HG03280 (cell line): ENCODE measurements around the gene MIPOL1.

Experiments used
- ATAC-seq: cut with Tn5 transposase; IDR thresholded peaks from one replicate; pipeline ENCODE4 v1.9.1; 2021; ENCODE audit warnings: mild to moderate bottlenecking, moderate library complexity; ENCODE audit not compliant: unreplicated experiment

MIPOL1 gene

DNA sequence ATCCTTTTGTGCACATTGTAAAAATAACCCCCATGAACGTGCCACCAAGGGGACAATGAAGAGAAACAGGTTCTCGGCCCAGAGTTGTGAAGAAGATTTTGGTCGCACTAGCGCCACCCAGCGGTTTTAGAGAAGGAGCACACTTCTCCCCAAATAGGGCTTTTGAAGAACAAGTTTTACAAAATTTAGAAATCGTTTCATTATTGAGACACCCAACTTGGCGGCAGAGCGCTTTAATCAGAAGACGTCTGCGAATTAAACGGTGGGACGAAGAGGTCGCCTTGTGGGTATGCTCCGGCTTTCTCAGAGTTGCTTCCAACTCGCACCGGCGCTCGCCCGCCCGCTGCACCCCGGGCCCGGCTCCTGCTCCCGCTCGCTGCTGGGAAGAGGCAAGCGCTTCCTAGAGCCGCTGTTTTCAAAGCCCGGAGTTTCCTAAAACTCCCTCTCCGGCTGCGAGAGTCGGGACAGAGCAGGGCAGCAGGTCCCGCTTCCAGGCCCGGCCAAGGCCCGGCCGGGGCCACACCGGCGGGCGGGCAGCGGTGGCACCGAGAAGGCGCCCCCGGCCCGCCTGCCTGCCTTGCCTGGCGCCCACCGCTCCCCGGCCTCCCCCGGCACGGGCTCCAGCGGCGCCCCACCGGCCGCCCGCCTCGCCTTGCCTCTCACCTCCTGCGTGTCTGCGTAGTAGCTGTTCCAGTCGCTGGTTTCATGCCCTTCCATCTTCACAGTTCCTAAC is 396.7 kb downstream of the MIPOL1 start:
- no peak for ATAC-seq

DNA sequence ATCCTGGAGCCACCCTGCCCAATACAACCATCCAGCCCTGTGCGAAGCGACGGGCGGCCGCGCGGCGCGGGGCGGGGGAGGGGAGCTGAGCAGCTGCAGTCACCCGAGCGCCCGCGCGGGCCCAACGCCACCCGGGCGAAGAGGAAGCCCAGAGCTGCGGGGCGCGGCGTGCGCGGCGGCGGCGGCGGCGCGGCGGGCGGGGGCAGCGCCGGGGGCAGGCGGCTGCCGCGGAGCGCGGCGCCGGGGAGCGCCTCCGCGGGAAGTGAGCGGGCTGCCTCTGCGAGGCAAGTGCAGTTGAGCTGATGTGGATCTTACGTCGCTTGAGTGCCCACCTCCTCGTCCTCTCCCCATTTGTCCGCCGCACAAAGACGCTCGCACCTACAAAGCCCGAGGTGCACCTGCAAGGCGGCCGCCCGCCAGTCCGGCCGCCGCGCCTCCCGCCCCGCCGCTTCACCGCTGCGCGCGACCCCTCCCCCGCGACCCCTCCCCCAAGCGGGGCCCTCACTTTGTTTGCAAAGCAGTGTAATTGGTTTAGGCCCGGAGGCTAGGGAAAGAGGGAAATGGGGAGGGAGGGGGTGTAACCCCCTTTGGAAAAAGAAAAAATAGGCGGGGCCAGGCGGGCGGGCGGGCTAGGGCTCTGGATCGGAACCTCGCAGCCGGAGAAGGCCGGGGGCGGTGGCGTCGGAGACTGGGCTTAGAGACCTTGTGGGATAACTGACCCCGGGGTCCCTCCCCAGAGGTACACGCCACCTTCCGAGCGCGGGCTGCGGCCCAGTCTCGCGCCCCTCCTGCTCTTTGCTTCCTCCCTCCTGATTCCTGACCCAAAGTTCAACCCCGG is 397.5 kb downstream of the MIPOL1 start, which contains the start of the genes FOXA1 and TTC6:
TSS of gene FOXA1 (minus strand) at position 279 of the 838 bp plus-strand sequence. CDS start at position 2, 277 bp downstream.
TSS of gene TTC6 (plus strand) at position 659 of the 838 bp plus-strand sequence. CDS start 26,436 bp downstream, outside the sequence.
- ATAC-seq = no peak

DNA sequence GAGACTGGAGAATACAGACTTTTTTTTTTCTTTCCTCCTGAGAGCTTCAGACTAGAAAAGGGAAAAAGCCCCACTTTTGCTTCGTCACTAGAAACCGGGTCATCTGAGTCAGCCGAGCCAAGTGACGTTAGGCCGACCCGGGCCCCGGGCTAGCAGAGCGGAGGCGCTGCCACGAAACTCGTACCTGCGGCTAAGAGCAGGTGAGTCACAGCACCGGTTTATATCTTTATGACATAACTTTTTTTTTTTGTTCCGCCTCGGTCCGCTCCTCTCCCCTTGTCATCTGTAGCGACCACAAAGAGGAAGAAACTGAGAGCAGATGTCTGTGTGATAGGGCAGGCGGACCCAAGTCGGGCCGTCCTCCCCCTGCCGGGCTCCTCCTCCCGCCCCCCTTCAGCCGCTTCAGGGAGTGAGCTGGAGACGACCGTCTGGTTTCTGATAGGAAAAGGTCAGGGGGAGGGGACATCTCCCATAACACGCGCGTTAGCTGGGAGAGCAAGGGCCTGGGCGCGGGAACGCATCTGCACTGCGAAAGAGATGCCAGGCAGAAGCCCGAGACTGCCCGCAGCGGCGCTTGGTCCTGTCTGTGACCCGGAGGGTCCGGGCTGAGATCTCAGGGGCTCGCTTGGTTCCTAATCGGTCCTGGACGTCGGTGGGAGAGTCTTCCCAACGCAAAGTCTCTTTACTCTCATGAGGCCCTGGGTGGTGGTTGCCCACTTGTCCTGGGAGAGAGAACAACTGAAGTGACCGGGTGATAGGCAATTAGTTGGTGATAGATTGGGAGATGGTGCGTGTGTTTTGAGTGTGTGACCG is 398.3 kb downstream of the MIPOL1 start:
- peak; percentile 67 for ATAC-seq

DNA sequence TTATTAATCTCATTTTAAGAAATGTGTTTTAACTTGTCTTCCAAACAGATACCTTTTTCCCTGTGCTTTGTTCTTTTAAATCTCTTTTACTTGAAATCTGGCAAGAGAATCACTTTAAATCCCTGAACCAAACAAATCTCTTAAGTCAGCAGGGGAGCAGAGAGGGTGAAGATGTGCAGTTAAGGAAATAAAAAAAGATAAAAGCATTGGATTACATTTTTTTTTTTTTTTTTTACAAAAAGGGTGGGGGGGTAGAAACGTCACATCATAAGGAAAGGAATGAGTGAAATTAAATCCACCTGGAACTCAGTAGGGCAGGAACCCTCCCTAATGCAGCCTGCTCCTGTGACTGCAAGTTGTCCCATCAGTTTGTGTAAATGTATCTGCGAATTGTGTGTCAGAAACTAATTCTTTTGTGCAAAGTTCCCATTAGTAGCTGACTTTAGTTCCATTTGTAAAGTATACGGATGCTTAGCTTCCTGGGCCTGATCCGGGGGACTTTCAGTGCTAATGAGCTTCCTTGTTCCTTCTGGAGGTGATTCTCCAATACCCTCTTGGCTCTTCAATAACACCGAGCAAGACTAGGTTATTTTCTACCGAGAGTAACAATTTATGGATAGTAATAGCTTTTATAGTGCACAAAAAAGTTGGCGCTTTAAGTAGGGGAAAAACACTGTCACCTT is 399.2 kb downstream of the MIPOL1 start:
- ATAC-seq = no peak

DNA sequence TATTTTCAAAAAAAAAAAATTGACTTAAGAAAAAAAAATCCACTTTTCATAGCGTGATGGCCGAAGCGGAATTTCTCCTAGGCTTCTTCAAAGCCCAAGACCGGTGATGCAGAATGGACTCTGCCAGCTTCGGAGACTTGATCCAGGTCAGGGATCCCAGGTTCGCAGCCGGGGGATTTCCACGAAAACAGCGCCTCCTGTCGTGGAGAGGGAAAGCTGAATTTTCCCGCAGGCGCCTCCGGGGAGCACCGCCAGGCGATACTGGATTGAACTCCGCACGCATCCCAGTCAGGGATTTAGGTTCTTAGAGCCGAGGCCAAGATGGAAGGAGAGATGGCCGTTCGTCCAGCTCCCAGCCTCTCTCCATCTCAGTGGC is 399.8 kb downstream of the MIPOL1 start:
- no peak for ATAC-seq

DNA sequence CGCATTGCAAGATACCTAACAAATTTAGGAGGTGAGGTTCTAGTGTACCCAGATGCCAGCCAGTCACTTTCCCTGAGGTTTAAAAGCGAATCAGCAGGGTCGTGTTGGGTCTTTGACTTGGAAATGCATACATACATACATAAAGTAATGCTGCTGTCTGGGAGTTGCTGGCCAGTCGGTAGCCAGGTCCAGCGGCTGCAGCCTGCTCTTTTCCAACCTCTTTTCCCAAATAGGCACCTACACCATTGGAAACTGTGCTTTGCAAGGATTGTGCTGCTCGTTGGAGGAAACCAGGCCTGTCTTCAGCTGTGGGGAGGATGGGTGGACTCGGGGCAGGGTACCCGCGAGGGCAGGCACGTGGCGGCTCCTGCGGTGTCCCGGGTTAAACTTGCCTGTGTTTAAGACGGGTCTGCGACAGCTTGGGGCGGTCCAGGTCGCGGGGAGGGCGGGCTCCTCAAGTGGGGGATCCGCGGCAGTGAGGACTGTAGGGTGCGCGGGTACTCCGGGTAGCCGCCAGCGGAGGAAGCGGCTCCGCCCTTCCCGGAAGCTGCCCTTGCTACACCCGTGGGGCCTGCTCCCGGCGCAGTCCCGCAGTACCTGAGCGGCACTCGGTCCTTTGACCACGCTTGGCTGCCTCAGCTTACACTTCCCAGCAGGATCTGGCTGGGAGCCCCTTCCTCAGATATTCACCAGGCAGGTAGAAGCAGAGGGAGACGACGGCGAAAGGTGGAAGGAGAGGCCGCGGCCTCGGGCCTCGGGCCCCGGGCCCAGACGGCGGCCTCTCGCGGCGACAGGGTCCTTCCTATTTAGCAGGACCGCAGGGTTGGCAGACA is 400.4 kb downstream of the MIPOL1 start:
- ATAC-seq = no peak

DNA sequence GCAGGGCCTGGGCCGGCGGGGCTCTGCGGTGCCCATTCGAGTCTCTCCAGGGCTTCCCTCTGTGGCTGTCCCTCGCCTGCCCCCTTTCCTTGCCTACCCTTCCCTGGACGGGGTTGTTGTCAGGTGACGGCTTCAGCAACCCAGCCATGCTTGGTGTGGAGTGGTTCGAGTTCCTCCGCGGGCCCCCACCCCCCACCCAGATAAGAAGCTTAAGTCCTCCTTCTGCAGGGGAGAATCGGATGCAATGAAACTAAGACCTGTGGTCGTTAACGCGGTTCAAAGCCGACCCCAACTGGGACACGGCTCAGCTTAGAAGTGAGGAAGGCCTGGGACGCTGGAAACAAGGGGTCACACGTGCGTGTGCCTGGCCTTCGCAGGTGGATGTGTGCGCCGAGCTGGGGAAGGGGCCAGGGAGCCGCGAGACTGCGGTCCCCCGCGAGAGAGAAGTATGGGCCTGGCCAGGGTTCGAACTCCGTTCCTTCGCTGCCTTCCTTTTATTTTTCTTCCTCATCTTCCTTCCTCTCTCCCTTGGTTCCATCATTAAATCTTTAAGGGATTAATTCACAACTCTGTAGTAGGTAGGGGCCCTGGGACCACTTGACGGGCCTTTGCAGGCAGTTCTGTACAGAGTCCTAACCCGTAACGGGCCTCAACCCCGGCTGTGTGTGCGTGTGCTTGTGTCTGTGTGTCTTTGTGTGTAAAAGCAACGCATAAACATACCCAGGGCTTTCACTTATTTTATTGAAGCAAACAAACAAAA is 401.2 kb downstream of the MIPOL1 start:
- ATAC-seq = no peak

DNA sequence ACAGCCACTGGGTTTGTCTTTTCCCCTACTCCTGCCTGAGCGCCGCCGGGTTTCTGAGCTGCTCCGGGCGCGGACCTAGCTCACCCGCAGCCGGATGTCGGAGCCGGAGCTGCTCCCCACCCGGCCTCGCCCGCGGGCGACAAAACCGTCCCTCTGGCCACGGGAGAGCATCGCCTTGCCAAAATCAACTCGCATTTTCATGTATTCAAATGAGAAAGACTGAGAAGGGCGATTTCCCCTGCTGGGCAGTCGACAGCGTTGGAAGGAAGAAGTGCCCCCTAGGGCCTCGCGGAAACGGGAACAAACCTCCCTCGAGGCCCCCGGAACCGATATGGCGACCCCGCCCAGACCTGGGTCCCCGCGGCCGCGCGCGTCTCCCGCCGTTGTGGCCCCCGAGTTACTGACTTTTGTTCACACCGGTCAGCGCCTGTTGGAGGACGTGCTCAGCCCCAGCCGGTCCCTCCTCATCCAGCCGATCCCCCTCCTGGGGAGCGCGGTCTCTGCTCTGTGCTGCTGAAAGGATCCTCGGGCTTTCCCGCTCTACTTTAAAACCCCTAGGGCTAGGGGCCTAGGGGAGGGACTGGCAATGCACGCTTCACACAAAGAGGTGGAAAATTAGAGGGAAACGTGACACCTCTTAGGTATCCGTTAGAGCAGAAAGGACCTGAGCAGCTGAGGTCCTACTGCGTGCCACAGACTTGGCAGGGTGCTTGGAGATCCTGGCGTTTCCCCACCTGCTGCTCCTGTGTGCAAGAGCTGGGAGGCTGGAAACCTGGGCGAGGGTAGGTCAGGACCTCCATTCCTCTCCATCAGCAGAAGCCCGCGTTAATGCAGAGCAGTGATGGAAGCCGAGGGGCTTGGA is 402.0 kb downstream of the MIPOL1 start:
- ATAC-seq = no peak

DNA sequence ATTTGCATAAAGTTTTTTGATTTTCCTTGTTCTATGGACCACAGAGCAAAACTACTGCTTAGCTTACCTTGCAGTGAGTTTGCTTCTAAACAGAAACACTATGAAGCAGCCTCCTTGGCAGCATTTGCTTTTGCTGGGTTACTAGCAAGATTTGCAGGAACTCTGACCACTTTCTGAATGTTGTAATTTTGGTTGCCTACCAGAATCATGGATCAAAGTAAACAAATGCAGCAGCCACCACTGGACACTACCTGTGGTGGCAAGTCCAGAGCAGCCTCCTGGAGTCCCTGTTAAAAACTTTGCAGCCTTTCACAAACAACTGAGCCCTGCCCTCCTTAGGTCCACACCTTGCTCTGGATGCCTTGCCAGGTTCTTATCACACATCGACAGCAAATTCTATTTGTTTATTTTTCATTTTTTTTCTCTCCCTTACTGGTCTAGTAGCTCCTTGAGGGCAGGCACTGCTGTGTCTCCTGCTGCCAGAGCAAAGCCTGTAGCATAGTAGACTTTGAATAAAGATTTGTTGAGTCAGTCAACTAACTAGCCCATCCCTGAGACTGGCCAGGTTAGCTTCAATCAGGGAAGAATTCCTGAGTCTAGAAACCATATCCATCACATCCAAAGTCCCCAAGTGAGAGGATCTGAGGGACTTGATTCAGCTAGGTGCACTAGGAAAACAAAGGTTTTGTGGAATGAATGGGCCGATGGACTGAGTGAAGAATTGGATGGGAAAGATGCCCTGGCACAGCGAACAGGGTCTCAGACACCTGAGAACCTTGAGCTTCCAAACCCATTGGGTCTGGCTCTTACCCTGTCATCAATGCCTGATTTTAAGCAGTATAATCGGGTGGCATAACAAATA is 403.4 kb downstream of the MIPOL1 start:
- ATAC-seq = no peak

DNA sequence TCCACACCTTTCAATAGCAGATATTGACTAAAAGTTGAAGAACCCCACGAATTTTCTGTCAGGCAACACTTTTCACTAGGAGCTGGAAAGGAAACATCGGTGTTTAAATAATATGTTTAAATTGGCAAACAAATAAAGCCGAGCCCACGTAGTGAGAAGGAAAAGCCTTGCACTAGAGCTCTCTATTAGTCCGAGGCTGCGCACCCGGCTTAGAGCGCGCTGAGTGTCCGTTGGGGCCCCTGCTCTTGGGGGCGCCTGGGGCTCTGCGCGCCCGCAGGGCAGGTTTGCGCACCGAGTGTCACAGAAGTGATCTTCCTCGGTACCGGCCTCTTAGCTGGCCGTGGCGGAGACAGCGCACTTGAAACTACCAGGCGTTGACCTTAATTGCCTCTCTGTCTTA is 404.1 kb downstream of the MIPOL1 start:
- no peak for ATAC-seq
